Measurements from ENCODE around the gene CACNG7.

CACNG7 gene

GRCh38 chr19:53878776-53879139 lies 30.3 kb upstream of the CACNG7 start:
- peak overlapping the region; percentile 58 for H3K4me3 ChIP-seq (ENCODE audit: low read depth, low read length)
- TF ChIP-seq CTCF (IDR thresholded peaks at IDR 0.05; ENCODE audit: low read depth, low read length, missing control alignments): no peak
- no peak for DNase-seq (ENCODE audit: low read depth)
- in situ Hi-C loops (cut with HindIII; ENCODE audit: low sequenced_read_pairs): no loop called here

- peak overlapping the region; percentile 58 for H3K4me3 ChIP-seq (ENCODE audit: low read depth, low read length)
- in situ Hi-C loops (cut with HindIII; ENCODE audit: low sequenced_read_pairs): no loop called here
- TF ChIP-seq CTCF (IDR thresholded peaks at IDR 0.05; ENCODE audit: low read depth, low read length, missing control alignments): no peak
- DNase-seq (ENCODE audit: low read depth): peak; percentile 72
Observed at GRCh38 chr19:53879140-53880081, 29.7 kb upstream of the CACNG7 start.

- no peak for TF ChIP-seq CTCF (IDR thresholded peaks at IDR 0.05; ENCODE audit: low read depth, low read length, missing control alignments)
- in situ Hi-C loops (cut with HindIII; ENCODE audit: low sequenced_read_pairs): no loop called here
- no peak overlapping the region for H3K4me3 ChIP-seq (ENCODE audit: low read depth, low read length)
- no peak for DNase-seq (ENCODE audit: low read depth)
Observed at GRCh38 chr19:53880711-53881481, 28.2 kb upstream of the CACNG7 start.

GRCh38 chr19:53881482-53882390 lies 27.3 kb upstream of the CACNG7 start, which contains the start of gene PRKCG:
TSS of gene PRKCG (plus strand) at chr19:53882197. CDS start at chr19:53882495, 298 bp downstream.
- in situ Hi-C loops (cut with HindIII; ENCODE audit: low sequenced_read_pairs): no loop called here
- DNase-seq (ENCODE audit: low read depth): no peak

GRCh38 chr19:53882391-53883050 lies 26.6 kb upstream of the CACNG7 start:
- H3K4me3 ChIP-seq (ENCODE audit: low read depth, low read length): peak overlapping the region; percentile 28
- TF ChIP-seq CTCF (IDR thresholded peaks at IDR 0.05; ENCODE audit: low read depth, low read length, missing control alignments): no peak
- DNase-seq (ENCODE audit: low read depth): no peak
- in situ Hi-C loops (cut with HindIII; ENCODE audit: low sequenced_read_pairs): no loop called here

More at GRCh38 chr19:53881482-53882390, 27.3 kb upstream of the CACNG7 start, which contains the start of gene PRKCG:
- TF ChIP-seq CTCF (IDR thresholded peaks at IDR 0.05; ENCODE audit: low read depth, low read length, missing control alignments): peak; percentile 51
- H3K4me3 ChIP-seq (ENCODE audit: low read depth, low read length): peak within 1 kb of the TSS; percentile 28
